Measurements from ENCODE around the gene SH2D6. TPM values are rescaled to one million over a fixed set of nuclear protein-coding genes. Genes with fewer than 3 reads are reported as not detected.

The SH2D6 gene
- total and polyA plus RNA-seq, 11 donors: not detected

DNA sequence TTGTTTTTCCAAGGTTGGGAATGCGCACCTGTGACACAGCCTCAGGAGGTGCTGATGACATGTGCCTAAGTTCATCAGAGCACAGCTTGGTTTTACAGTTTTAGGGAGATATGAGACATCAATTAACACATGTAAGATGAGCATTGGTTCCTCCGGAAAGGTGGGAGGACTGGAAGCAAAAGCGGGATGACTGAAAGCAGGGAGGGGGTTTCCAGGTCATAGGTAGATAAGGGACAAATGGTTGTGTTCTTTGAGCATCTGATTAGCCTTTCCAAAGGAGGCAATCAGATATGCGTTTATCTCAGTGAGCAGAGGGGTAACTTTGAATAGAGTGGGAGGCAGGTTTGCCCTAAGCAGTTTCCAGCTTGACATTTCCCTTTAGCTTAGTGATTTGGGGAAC is 34.7 kb upstream of the SH2D6 start:
- DNase-seq: no peak
- H3K27ac ChIP-seq: no peak overlapping the region
- peaks cover 0 to 97% (median 78%) of the 10 kb centered on the region in 9 donors for H3K36me3 ChIP-seq
- no peaks in the 10 kb centered on the region for H3K9me3 ChIP-seq
- no peak for ATAC-seq
- H3K27me3 ChIP-seq: no peaks in the 10 kb centered on the region
- TF ChIP-seq POLR2A (IDR thresholded peaks at IDR 0.05) (no peak), CTCF (IDR thresholded peaks at IDR 0.05) (no peak)
- intact Hi-C loops (cut with DNase I): no loop called here
- no peak overlapping the region for H3K4me3 ChIP-seq
- H3K4me1 ChIP-seq: no peaks in the 10 kb centered on the region
- 68 to 86% (median 73%) methylated on average over 4 of the region's 4 CpGs for WGBS, 4 donors

- 72 to 92% (median 81%) methylated on average over 2 of the region's 2 CpGs for WGBS, 4 donors
- Histone ChIP-seq H3K27ac (no peak overlapping the region), H3K27me3 (no peaks in the 10 kb centered on the region), H3K4me1 (no peaks in the 10 kb centered on the region), H3K36me3 (peaks cover 0 to 97% (median 79%) of the 10 kb centered on the region in 9 donors), H3K4me3 (no peak overlapping the region), H3K9me3 (no peaks in the 10 kb centered on the region)
- DNase-seq (no peak), ATAC-seq (no peak)
- TF ChIP-seq POLR2A (IDR thresholded peaks at IDR 0.05) (no peak), CTCF (IDR thresholded peaks at IDR 0.05) (no peak)
- intact Hi-C loops (cut with DNase I): no loop called here
Observed at GRCh38 chr2:85385746-85386145, 32.8 kb upstream of the SH2D6 start.

DNA sequence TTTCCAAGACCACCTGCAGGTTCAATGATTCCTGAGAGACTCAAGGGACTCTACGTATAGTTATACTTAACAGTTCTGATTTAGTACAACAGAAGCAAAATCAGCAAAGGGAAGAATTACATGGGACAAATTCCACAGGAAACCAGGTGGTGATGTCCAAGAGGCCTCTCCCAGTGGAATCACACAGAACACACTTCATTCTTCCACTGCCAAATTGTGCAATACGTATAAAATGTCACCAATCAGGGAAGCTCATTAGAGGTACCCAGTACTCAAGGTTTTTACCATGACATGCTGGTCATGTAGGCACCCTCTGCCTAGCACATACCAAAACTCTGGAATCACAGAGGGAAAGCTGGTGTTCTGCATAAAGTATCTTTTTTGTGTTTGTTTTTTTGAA is 30.8 kb upstream of the SH2D6 start:
- TF ChIP-seq CTCF (IDR thresholded peaks at IDR 0.05) (no peak), POLR2A (IDR thresholded peaks at IDR 0.05) (no peak)
- Histone ChIP-seq H3K36me3 (peaks cover 0 to 90% (median 79%) of the 10 kb centered on the region in 9 donors), H3K27ac (no peak overlapping the region), H3K27me3 (no peaks in the 10 kb centered on the region), H3K4me1 (no peaks in the 10 kb centered on the region), H3K4me3 (no peak overlapping the region), H3K9me3 (no peaks in the 10 kb centered on the region)
- WGBS, 4 donors: 84 to 92% (median 89%) methylated on average over 2 of the region's 2 CpGs
- ATAC-seq: no peak
- DNase-seq: no peak
- intact Hi-C loops (cut with DNase I): no loop called here

DNA sequence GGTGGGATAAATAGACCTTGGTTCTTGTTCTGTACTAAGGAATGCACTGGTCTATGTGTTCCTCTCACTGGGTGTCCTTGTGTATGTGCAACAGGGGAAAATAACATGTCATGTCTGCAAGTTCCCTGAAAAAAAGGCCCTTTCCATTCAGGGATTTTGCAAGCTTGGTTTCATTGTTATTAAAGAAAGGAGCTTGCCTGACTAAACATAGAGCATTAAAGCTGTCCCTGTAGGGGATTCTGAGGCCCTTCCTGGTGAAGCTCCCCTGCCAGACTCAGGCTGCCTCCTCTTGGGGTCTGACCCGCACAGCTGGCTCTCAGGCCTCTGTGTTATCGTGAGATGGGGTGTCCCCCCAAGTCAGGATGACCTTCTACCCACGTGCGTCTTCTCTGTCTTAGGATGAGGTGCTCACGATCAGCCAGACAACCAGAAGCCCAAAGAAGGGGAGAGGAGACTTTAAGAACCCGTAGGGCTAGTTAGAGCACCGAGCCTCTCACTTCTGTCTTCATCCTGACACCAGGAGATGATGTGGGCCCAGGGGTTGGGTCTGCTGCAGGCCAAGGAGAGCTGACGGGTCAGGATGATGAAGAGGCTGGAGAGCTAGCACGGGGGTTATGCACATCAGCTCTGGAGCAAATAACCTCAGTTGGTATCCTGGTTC is 29.5 kb upstream of the SH2D6 start:
- WGBS, 4 donors: 90 to 96% (median 92%) methylated on average over 6 to 9 of the region's 9 CpGs
- intact Hi-C loops (cut with DNase I): no loop called here
- Histone ChIP-seq H3K4me3 (no peak overlapping the region), H3K27ac (no peak overlapping the region), H3K27me3 (no peaks in the 10 kb centered on the region), H3K36me3 (peaks cover 0 to 91% (median 71%) of the 10 kb centered on the region in 9 donors), H3K4me1 (no peaks in the 10 kb centered on the region), H3K9me3 (no peaks in the 10 kb centered on the region)
- ATAC-seq (no peak), DNase-seq (no peak)
- TF ChIP-seq CTCF (IDR thresholded peaks at IDR 0.05): no peak
- no peak for TF ChIP-seq POLR2A (IDR thresholded peaks at IDR 0.05)

Data from heart left ventricle (tissue), 16 donors.